SK-N-SH (cell line): Measurements from ENCODE around the gene CCR6.

Experiments
- CTCF ChIP-seq: fragments of 200-600 bp; sonication (generic); IDR thresholded peaks from 2 replicates; pipeline ENCODE4 v1.6.1; 2017; ENCODE audit warnings: antibody characterized with exemption, mild to moderate bottlenecking, moderate library complexity
- FOXM1 ChIP-seq: IDR thresholded peaks from 2 replicates; pipeline ENCODE4 v1.4.0; 2012; ENCODE audit warnings: low read depth, mild to moderate bottlenecking
- MEF2A ChIP-seq: IDR thresholded peaks from 2 replicates; pipeline ENCODE4 v1.4.0; 2012; ENCODE audit warnings: low read depth, borderline replicate concordance
- MXI1 ChIP-seq: IDR thresholded peaks from 2 replicates; pipeline ENCODE4 v1.6.1; 2012; ENCODE audit warnings: mild to moderate bottlenecking, low read depth, low read length, improper control_type of control experiment
- REST ChIP-seq: IDR thresholded peaks from 2 replicates; pipeline ENCODE4 v1.6.1; 2012; ENCODE audit warnings: mild to moderate bottlenecking, low read depth, low read length, moderate library complexity
- RXRA ChIP-seq: IDR thresholded peaks from 2 replicates; pipeline ENCODE4 v1.4.0; 2012; ENCODE audit warnings: low read depth, mild to moderate bottlenecking, borderline replicate concordance
- SMC3 ChIP-seq: IDR thresholded peaks from 2 replicates; pipeline ENCODE4 v1.6.1; 2012; ENCODE audit warnings: low read depth, low read length, improper control_type of control experiment
- TCF12 ChIP-seq: IDR thresholded peaks from 2 replicates; pipeline ENCODE4 v1.4.0; 2012
- USF1 ChIP-seq: IDR thresholded peaks from 2 replicates; pipeline ENCODE4 v1.4.0; 2012; ENCODE audit warnings: low read depth, borderline replicate concordance
- YY1 ChIP-seq: IDR thresholded peaks from 2 replicates; pipeline ENCODE4 v1.4.0; 2012; ENCODE audit warnings: low read depth, mild to moderate bottlenecking

GRCh38 chr6:167102318-167102717 is 20.6 kb upstream of the CCR6 start:
- TF ChIP-seq CTCF (no peak), MXI1 (no peak), MEF2A (no peak), TCF12 (no peak), USF1 (no peak), YY1 (no peak), RXRA (no peak), REST (no peak), FOXM1 (no peak), SMC3 (no peak)
